GM06990 (cell line): ENCODE data around the gene C20orf204.

Experiments
- DNase-seq: peaks from one replicate; pipeline ENCODE4 v3.0.0-alpha.2; 2011; ENCODE audit not compliant: insufficient read length; ENCODE audit errors: extremely low read depth
- H3K27me3 ChIP-seq: replicated peaks from 2 replicates; pipeline ENCODE4 v1.6.0; 2011; ENCODE audit warnings: low read length; ENCODE audit not compliant: control insufficient read depth, insufficient read depth
- H3K36me3 ChIP-seq: 2 replicates; pipeline ENCODE4 v1.5.1; 2011; ENCODE audit warnings: low read length; ENCODE audit not compliant: control insufficient read depth, insufficient read depth
- H3K4me3 ChIP-seq: replicated peaks from 2 replicates; pipeline ENCODE4 v1.5.1; 2011; ENCODE audit warnings: low read depth, mild to moderate bottlenecking, control low read depth, low read length
- CTCF ChIP-seq: IDR thresholded peaks from 2 replicates; pipeline ENCODE4 v1.5.1; 2011; ENCODE audit warnings: low read length, control low read depth, mild to moderate bottlenecking, inconsistent platforms; ENCODE audit not compliant: insufficient read depth, poor library complexity, severe bottlenecking

Gene C20orf204

GRCh38 chr20:64037199-64037497, 1.2 kb downstream of the C20orf204 start:
- Histone ChIP-seq H3K36me3 (peaks cover 5% of the 10 kb centered on the region), H3K27me3 (no peaks in the 10 kb centered on the region), H3K4me3 (no peak overlapping the region)
- DNase-seq: no peak
- TF ChIP-seq CTCF: no peak

- H3K27me3 ChIP-seq: no peaks in the 10 kb centered on the region
- H3K36me3 ChIP-seq: peaks cover 3% of the 10 kb centered on the region
- peak overlapping the region; percentile 66 for H3K4me3 ChIP-seq
- TF ChIP-seq CTCF: no peak
- no peak for DNase-seq
Observed at GRCh38 chr20:64037498-64038213, 1.7 kb downstream of the C20orf204 start.

- peak overlapping the region; percentile 66 for H3K4me3 ChIP-seq
- no peak for DNase-seq
- H3K27me3 ChIP-seq: no peaks in the 10 kb centered on the region
- H3K36me3 ChIP-seq: peaks cover 3% of the 10 kb centered on the region
- TF ChIP-seq CTCF: no peak
Observed at GRCh38 chr20:64038224-64038564, 2.2 kb downstream of the C20orf204 start.

- peak; percentile 85 for DNase-seq
- H3K27me3 ChIP-seq: no peaks in the 10 kb centered on the region
Observed at GRCh38 chr20:64038565-64039292, 2.7 kb downstream of the C20orf204 start.

GRCh38 chr20:64039293-64040160, 3.5 kb downstream of the C20orf204 start:
- DNase-seq: no peak

More at GRCh38 chr20:64038565-64039292, 2.7 kb downstream of the C20orf204 start:
- Histone ChIP-seq H3K4me3 (peak overlapping the region; percentile 66), H3K36me3 (peaks cover 3% of the 10 kb centered on the region)
- peak; percentile 58 for TF ChIP-seq CTCF

More at GRCh38 chr20:64039293-64040160, 3.5 kb downstream of the C20orf204 start:
- H3K36me3 ChIP-seq: no peaks in the 10 kb centered on the region; the same call in 1 of the 2 replicates
- no peaks in the 10 kb centered on the region for H3K27me3 ChIP-seq
- no peak for TF ChIP-seq CTCF
- peak overlapping the region; percentile 66 for H3K4me3 ChIP-seq
